ENCODE results near the gene ERC2. TPM values are rescaled to one million over a fixed set of nuclear protein-coding genes. Genes with fewer than 3 reads are reported as not detected.

ERC2 gene
- total and polyA plus RNA-seq, 2 of the 8 experiments (the other 6 are each of a cell fraction or from before 2014, with no cell fraction given), result 16.4 to 22.8 TPM

GRCh38 chr3:55756976-55757375, 711.3 kb downstream of the ERC2 start:
- no peak overlapping the region for H2BK15ac ChIP-seq (ENCODE audit: low read length)
- no peak overlapping the region for H3K18ac ChIP-seq (ENCODE audit: extremely low read depth, low read length)
- no peaks in the 10 kb centered on the region for H3K9me3 ChIP-seq (ENCODE audit: insufficient read depth in 2 of 2, low read depth in 1 of 2, low read length in 1 of 2)
- H3K23me2 ChIP-seq (ENCODE audit: low read depth, low read length), result no peaks in the 10 kb centered on the region
- H2AK5ac ChIP-seq (ENCODE audit: low read depth, low read length), result no peak overlapping the region
- H4K20me1 ChIP-seq (replicated peaks in 1 of 2; ENCODE audit: control insufficient read depth in 1 of 2, insufficient read depth in 2 of 2, low read length in 2 of 2), result no peaks in the 10 kb centered on the region
- H3K79me1 ChIP-seq (ENCODE audit: low read depth, low read length), result no peaks in the 10 kb centered on the region
- CTCF ChIA-PET (ENCODE audit: partially characterized antibody), result interaction anchor here (0.6 to 0.8 kb wide), 3 partner anchors 127 to 199 kb away, joined by 3 to 4 read pairs (median 4); no protein-coding TSS in a partner anchor
- H3K56ac ChIP-seq (replicated peaks; ENCODE audit: insufficient read length, low read depth, low read length), result no peak overlapping the region
- no peak overlapping the region for H3K4ac ChIP-seq (replicated peaks; ENCODE audit: insufficient read length, low read depth, low read length)
- FAIRE-seq (no peak), DNase-seq (ENCODE audit: low read depth in 1 of 2, low spot score in 2 of 2) (no peak)
- no peaks in the 10 kb centered on the region for H3K27me3 ChIP-seq (replicated peaks in 1 of 4; ENCODE audit: control insufficient read depth in 3 of 4, extremely low read depth in 1 of 4, insufficient read depth in 3 of 4, low read length in 3 of 4)
- H3K9ac ChIP-seq (replicated peaks in 1 of 4; ENCODE audit: extremely low read depth in 1 of 4, low read depth in 3 of 4, low read length in 3 of 4), result no peak overlapping the region
- H3K4me3 ChIP-seq (ENCODE audit: extremely low read depth in 1 of 4, insufficient read depth in 2 of 4, low read depth in 3 of 4, low read length in 4 of 4), result no peak overlapping the region
- peak overlapping the region in 1 of 2 experiments; percentile 40; a peak in 1 of 4 replicates for H3K4me2 ChIP-seq (ENCODE audit: insufficient read depth in 1 of 2, low read depth in 2 of 2, low read length in 2 of 2)
- H3K36me3 ChIP-seq (ENCODE audit: control insufficient read depth in 2 of 4, insufficient read depth in 4 of 4, low read length in 3 of 4), result no peaks in the 10 kb centered on the region
- no peak overlapping the region for H4K8ac ChIP-seq (ENCODE audit: extremely low read depth, insufficient read depth, low read length)
- no peak overlapping the region for H2BK5ac ChIP-seq (ENCODE audit: low read depth, low read length)
- no peak overlapping the region for H2BK120ac ChIP-seq (replicated peaks; ENCODE audit: low read depth, low read length)
- 63% methylated on average over 2 of the region's 2 CpGs; no CpG with 5 or more reads in 1 of the 2 experiments for WGBS, 2 experiments (ENCODE audit: extremely low coverage in 1 of 2, insufficient coverage in 1 of 2, insufficient read length in 1 of 2, insufficient replicate concordance in 2 of 2, low coverage in 1 of 2, low lambda C conversion rate in 2 of 2, missing lambda C conversion rate in 1 of 2)
- no peak overlapping the region for H3K27ac ChIP-seq (ENCODE audit: low read depth, low read length)
- H3K14ac ChIP-seq (ENCODE audit: insufficient read length), result no peak overlapping the region
- H2BK20ac ChIP-seq (ENCODE audit: low read length), result no peak overlapping the region
- POLR2A ChIA-PET (ENCODE audit: partially characterized antibody), result no interaction called here
- H3K23ac ChIP-seq (ENCODE audit: insufficient read length), result no peak overlapping the region
- H3K4me1 ChIP-seq (replicated peaks in 1 of 4; ENCODE audit: control insufficient read depth in 3 of 4, insufficient read depth in 4 of 4, low read length in 3 of 4), result peaks cover 4 to 9% (median 5%) of the 10 kb centered on the region in 4 experiments; a peak in 4 of 7 replicates
- H2BK12ac ChIP-seq (ENCODE audit: low read depth, low read length), result no peak overlapping the region
- no peak overlapping the region for H4K91ac ChIP-seq (replicated peaks; ENCODE audit: insufficient read length, low read length)
- no peak overlapping the region for H4K5ac ChIP-seq (ENCODE audit: insufficient read length, low read depth, low read length)
- no peaks in the 10 kb centered on the region for H3K79me2 ChIP-seq (ENCODE audit: control insufficient read depth in 1 of 2, insufficient read depth in 2 of 2, low read length in 2 of 2)
- H2AFZ ChIP-seq (ENCODE audit: low read length), result no peak overlapping the region
- no peak for TF ChIP-seq CHD2 (IDR thresholded peaks at IDR 0.05; ENCODE audit: low read length)

Measured in H1 (cell line).